Activated T-helper 1 cell treated with anti-CD3 and anti-CD28 coated beads, Interleukin-12 subunit alpha, Interleukin-12 subunit beta, Interleukin-2, Interleukin-4 antibody, amounts not matched to agents 30 ng/mL and 10 ng/mL and 1 ng/mL, durations not matched to agents 14 hours and 24 hours and 36 hours (primary cell): Measurements from ENCODE around the gene SLC22A24. TPM values are rescaled to one million over a fixed set of nuclear protein-coding genes. Genes with fewer than 3 reads are reported as not detected.
"Not testable (repeated sequence)": the region's sequence is repeated elsewhere in the genome, so short reads cannot be mapped to it uniquely, and the experiment has no call there.

Experiments
- DNase-seq: peaks from one replicate; pipeline ENCODE4 v3.0.0; 2021; ENCODE audit warnings: low spot score
- H3K27ac Mint-ChIP-seq: one replicate; pipeline ENCODE4 v1.8.0; 2021; ENCODE audit warnings: mild to moderate bottlenecking, mixed read lengths
- H3K27me3 Mint-ChIP-seq: one replicate; pipeline ENCODE4 v1.8.0; 2022; ENCODE audit warnings: mild to moderate bottlenecking, moderate library complexity, mixed read lengths; ENCODE audit not compliant: insufficient read depth
- H3K36me3 Mint-ChIP-seq: one replicate; pipeline ENCODE4 v1.8.0; 2021; ENCODE audit warnings: low read depth, mixed read lengths
- H3K4me1 Mint-ChIP-seq: one replicate; pipeline ENCODE4 v1.8.0; 2021; ENCODE audit warnings: low read depth, mixed read lengths
- H3K4me3 Mint-ChIP-seq: one replicate; pipeline ENCODE4 v1.8.0; 2021; ENCODE audit warnings: mild to moderate bottlenecking, moderate library complexity, mixed read lengths
- H3K9me3 Mint-ChIP-seq: one replicate; pipeline ENCODE4 v1.8.0; 2021; ENCODE audit warnings: mixed read lengths
- intact Hi-C: fragments of 100-400 bp; cut with micrococcal nuclease; formaldehyde crosslinking; loops from one replicate; pipeline ENCODE4 v1.15.1; 2024
- total RNA-seq: library from RNA; stranded (reverse); gene quantifications from 2 replicates; pipeline ENCODE4 v1.2.3, GENCODE V29; 2022

Gene SLC22A24
- total RNA-seq: not detected in 2 replicates

- no peak for DNase-seq
- Mint-ChIP-seq H3K27me3 (no peaks in the 10 kb centered on the region), H3K27ac (no peak within 1 kb of the TSS), H3K4me3 (no peak within 1 kb of the TSS), H3K9me3 (no peaks in the 10 kb centered on the region), H3K36me3 (no peaks in the 10 kb centered on the region), H3K4me1 (no peaks in the 10 kb centered on the region)
- intact Hi-C loops: no loop called here
Measured at GRCh38 chr11:63144121-63144520, at the start of gene SLC22A24. SLC22A24 (minus strand) TSS chr11:63144221; CDS start chr11:63143779, 442 bp downstream.

- DNase-seq: no peak
- no peak overlapping the region for H3K27ac Mint-ChIP-seq
- no peaks in the 10 kb centered on the region for H3K36me3 Mint-ChIP-seq
- no peaks in the 10 kb centered on the region for H3K27me3 Mint-ChIP-seq
- intact Hi-C loops: no loop called here
- H3K9me3 Mint-ChIP-seq: peaks cover 7% of the 10 kb centered on the region
- H3K4me3 Mint-ChIP-seq: no peak overlapping the region
- H3K4me1 Mint-ChIP-seq: no peaks in the 10 kb centered on the region
Measured at GRCh38 chr11:63180536-63180935, 36.5 kb upstream of the SLC22A24 start.

GRCh38 chr11:63179432-63180041 is 35.5 kb upstream of the SLC22A24 start:
- Mint-ChIP-seq H3K27ac (no peak overlapping the region), H3K36me3 (no peaks in the 10 kb centered on the region), H3K4me1 (no peaks in the 10 kb centered on the region), H3K27me3 (no peaks in the 10 kb centered on the region), H3K9me3 (peaks cover 7% of the 10 kb centered on the region), H3K4me3 (no peak overlapping the region)
- intact Hi-C loops: no loop called here
- no peak for DNase-seq

GRCh38 chr11:63177872-63178271 is 33.9 kb upstream of the SLC22A24 start:
- H3K27me3 Mint-ChIP-seq: no peaks in the 10 kb centered on the region
- DNase-seq: no peak
- no peaks in the 10 kb centered on the region for H3K4me1 Mint-ChIP-seq
- H3K4me3 Mint-ChIP-seq: no peak overlapping the region
- intact Hi-C loops: no loop called here
- H3K27ac Mint-ChIP-seq: no peak overlapping the region
- H3K36me3 Mint-ChIP-seq: no peaks in the 10 kb centered on the region
- H3K9me3 Mint-ChIP-seq: peaks cover 7% of the 10 kb centered on the region

- Mint-ChIP-seq H3K4me1 (no peaks in the 10 kb centered on the region), H3K27ac (no peak overlapping the region), H3K4me3 (no peak overlapping the region), H3K36me3 (no peaks in the 10 kb centered on the region), H3K27me3 (peaks cover 17% of the 10 kb centered on the region), H3K9me3 (no peaks in the 10 kb centered on the region)
- intact Hi-C loops: no loop called here
- DNase-seq: no peak
Measured at GRCh38 chr11:63165706-63166310, 21.8 kb upstream of the SLC22A24 start.

GRCh38 chr11:63155794-63156193 is 11.8 kb upstream of the SLC22A24 start:
- Mint-ChIP-seq H3K27me3 (peaks cover 11% of the 10 kb centered on the region), H3K4me3 (no peak overlapping the region), H3K36me3 (no peaks in the 10 kb centered on the region), H3K9me3 (no peaks in the 10 kb centered on the region), H3K27ac (no peak overlapping the region), H3K4me1 (no peaks in the 10 kb centered on the region)
- DNase-seq: no peak
- intact Hi-C loops: no loop called here

- H3K36me3 Mint-ChIP-seq: no peaks in the 10 kb centered on the region
- no peaks in the 10 kb centered on the region for H3K4me1 Mint-ChIP-seq
- no peak overlapping the region for H3K4me3 Mint-ChIP-seq
- intact Hi-C loops: no loop called here
- no peaks in the 10 kb centered on the region for H3K9me3 Mint-ChIP-seq
- H3K27me3 Mint-ChIP-seq: no peaks in the 10 kb centered on the region
- H3K27ac Mint-ChIP-seq: no peak overlapping the region
- DNase-seq: no peak
Measured at GRCh38 chr11:63146581-63146980, 2.6 kb upstream of the SLC22A24 start.

- intact Hi-C loops: no loop called here
- Mint-ChIP-seq H3K27me3 (no peaks in the 10 kb centered on the region), H3K36me3 (no peaks in the 10 kb centered on the region), H3K4me3 (no peak overlapping the region), H3K4me1 (no peaks in the 10 kb centered on the region), H3K9me3 (no peaks in the 10 kb centered on the region), H3K27ac (no peak overlapping the region)
- DNase-seq: no peak
Measured at GRCh38 chr11:63142459-63142858, 1.6 kb downstream of the SLC22A24 start.

GRCh38 chr11:63132985-63133775 is 10.8 kb downstream of the SLC22A24 start:
- peaks cover 10% of the 10 kb centered on the region for H3K27me3 Mint-ChIP-seq
- H3K36me3 Mint-ChIP-seq: no peaks in the 10 kb centered on the region
- H3K4me3 Mint-ChIP-seq: no peak overlapping the region
- H3K4me1 Mint-ChIP-seq: no peaks in the 10 kb centered on the region
- intact Hi-C loops: no loop called here
- no peak for DNase-seq
- peaks cover 5% of the 10 kb centered on the region for H3K9me3 Mint-ChIP-seq
- no peak overlapping the region for H3K27ac Mint-ChIP-seq

GRCh38 chr11:63099555-63099954 is 44.5 kb downstream of the SLC22A24 start:
- Mint-ChIP-seq H3K36me3 (no peaks in the 10 kb centered on the region), H3K4me3 (no peak overlapping the region), H3K9me3 (peaks cover 22% of the 10 kb centered on the region), H3K27me3 (peaks cover 2% of the 10 kb centered on the region), H3K27ac (no peak overlapping the region), H3K4me1 (no peaks in the 10 kb centered on the region)
- DNase-seq: no peak
- intact Hi-C loops: no loop called here

GRCh38 chr11:63080682-63081081 is 63.3 kb downstream of the SLC22A24 start:
- Mint-ChIP-seq H3K27me3 (peaks cover 11% of the 10 kb centered on the region), H3K36me3 (no peaks in the 10 kb centered on the region), H3K9me3 (no peaks in the 10 kb centered on the region), H3K4me1 (no peaks in the 10 kb centered on the region), H3K4me3 (no peak overlapping the region), H3K27ac (no peak overlapping the region)
- no peak for DNase-seq
- intact Hi-C loops: no loop called here

GRCh38 chr11:63046203-63046602 is 97.8 kb downstream of the SLC22A24 start:
- H3K27me3 Mint-ChIP-seq, H3K36me3 Mint-ChIP-seq, H3K27ac Mint-ChIP-seq, DNase-seq, H3K4me1 Mint-ChIP-seq, H3K9me3 Mint-ChIP-seq, intact Hi-C loops, H3K4me3 Mint-ChIP-seq: not testable (repeated sequence)

GRCh38 chr11:63042596-63042995 is 101.4 kb downstream of the SLC22A24 start:
- H3K27ac Mint-ChIP-seq: no peak overlapping the region
- no peak overlapping the region for H3K4me3 Mint-ChIP-seq
- H3K9me3 Mint-ChIP-seq: no peaks in the 10 kb centered on the region
- intact Hi-C loops: no loop called here
- no peaks in the 10 kb centered on the region for H3K36me3 Mint-ChIP-seq
- H3K27me3 Mint-ChIP-seq: peaks cover 8% of the 10 kb centered on the region
- H3K4me1 Mint-ChIP-seq: no peaks in the 10 kb centered on the region
- DNase-seq: no peak
